ENCODE results near the gene LHX1.

The LHX1 gene

DNA sequence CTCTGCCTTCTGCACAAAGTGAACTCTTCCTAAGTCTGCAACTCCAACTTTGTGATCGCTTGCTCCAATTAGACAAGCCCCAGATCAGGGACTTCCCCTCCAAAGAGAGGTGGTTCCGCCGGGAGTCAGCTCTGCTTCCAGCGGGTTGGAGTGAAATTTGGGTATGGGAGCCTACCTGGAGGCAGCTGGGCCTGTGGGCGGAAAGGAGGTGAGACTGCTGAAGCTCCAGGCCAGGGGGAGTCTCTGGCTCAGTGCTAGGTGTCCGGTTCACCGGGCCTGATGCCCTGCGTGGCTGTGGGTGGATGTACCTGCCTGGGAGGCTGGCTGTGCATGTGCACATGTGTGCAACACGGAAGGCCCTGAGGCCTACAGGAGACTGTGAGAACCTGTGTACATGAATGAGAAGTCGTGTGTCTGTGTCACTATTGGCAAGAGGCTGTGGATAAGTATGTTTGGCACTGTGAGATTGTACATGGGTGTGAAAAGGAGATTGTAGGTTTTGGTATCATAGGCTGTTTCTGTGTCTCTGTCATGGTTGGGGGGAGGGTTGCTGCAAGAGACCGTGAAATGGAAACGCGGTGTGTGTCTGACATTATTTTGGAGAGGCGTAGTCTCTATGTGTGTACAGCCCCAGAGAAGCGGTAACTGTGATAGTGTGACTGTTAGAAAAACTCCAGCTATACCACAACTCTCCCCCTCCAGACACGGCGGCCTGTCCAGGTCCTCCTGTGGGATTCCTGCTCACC, 4.2 kb downstream of the LHX1 start:
- no peak overlapping the region for H3K4me3 ChIP-seq (ENCODE audit: low read depth, low read length)
- TF ChIP-seq, protein P1, sequence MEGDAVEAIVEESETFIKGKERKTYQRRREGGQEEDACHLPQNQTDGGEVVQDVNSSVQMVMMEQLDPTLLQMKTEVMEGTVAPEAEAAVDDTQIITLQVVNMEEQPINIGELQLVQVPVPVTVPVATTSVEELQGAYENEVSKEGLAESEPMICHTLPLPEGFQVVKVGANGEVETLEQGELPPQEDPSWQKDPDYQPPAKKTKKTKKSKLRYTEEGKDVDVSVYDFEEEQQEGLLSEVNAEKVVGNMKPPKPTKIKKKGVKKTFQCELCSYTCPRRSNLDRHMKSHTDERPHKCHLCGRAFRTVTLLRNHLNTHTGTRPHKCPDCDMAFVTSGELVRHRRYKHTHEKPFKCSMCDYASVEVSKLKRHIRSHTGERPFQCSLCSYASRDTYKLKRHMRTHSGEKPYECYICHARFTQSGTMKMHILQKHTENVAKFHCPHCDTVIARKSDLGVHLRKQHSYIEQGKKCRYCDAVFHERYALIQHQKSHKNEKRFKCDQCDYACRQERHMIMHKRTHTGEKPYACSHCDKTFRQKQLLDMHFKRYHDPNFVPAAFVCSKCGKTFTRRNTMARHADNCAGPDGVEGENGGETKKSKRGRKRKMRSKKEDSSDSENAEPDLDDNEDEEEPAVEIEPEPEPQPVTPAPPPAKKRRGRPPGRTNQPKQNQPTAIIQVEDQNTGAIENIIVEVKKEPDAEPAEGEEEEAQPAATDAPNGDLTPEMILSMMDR (IDR thresholded peaks at IDR 0.05; ENCODE audit: low read depth, low read length): no peak
- in situ Hi-C loops (cut with HindIII; ENCODE audit: low sequenced_read_pairs): no loop called here
- no peak for DNase-seq (ENCODE audit: low read depth, low spot score)

DNA sequence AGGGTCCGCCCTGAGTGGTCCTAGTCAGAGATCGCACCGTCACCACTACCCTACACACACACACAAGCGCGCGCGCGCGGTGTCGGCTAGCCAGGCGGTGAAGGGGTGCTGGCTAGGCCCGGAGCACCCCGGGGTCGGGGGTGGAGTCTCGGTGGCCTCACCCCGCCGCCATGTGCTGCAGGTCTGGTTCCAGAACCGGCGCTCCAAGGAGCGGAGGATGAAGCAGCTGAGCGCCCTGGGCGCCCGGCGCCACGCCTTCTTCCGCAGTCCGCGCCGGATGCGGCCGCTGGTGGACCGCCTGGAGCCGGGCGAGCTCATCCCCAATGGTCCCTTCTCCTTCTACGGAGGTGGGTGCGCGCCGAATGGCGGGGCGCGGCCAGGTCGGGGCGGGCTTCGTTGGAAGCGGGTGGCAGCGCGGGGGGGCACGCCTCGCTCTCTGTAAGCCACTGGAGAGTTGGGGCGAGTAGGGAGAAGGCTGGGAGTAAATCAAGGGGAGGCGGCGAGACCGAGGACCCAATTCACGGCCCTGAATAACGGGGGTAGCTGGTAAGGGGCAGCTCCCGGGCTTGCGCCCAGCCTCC, 4.8 kb downstream of the LHX1 start:
- H3K4me3 ChIP-seq (ENCODE audit: low read depth, low read length): no peak overlapping the region
- TF ChIP-seq, protein P1 (IDR thresholded peaks at IDR 0.05; ENCODE audit: low read depth, low read length): no peak
- in situ Hi-C loops (cut with HindIII; ENCODE audit: low sequenced_read_pairs): no loop called here
- DNase-seq (ENCODE audit: low read depth, low spot score): no peak

DNA sequence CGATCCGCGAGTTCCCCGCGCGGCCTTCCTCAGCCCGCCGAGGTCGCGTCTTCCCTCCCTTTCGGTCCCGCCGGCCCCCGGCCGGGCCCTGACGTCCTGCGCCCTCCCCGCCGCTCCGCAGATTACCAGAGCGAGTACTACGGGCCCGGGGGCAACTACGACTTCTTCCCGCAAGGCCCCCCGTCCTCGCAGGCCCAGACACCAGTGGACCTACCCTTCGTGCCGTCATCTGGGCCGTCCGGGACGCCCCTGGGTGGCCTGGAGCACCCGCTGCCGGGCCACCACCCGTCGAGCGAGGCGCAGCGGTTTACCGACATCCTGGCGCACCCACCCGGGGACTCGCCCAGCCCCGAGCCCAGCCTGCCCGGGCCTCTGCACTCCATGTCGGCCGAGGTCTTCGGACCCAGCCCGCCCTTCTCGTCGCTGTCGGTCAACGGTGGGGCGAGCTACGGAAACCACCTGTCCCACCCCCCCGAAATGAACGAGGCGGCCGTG, 5.4 kb downstream of the LHX1 start:
- TF ChIP-seq, protein P1 (IDR thresholded peaks at IDR 0.05; ENCODE audit: low read depth, low read length): no peak
- in situ Hi-C loops (cut with HindIII; ENCODE audit: low sequenced_read_pairs): no loop called here
- no peak overlapping the region for H3K4me3 ChIP-seq (ENCODE audit: low read depth, low read length)
- DNase-seq (ENCODE audit: low read depth, low spot score): no peak

DNA sequence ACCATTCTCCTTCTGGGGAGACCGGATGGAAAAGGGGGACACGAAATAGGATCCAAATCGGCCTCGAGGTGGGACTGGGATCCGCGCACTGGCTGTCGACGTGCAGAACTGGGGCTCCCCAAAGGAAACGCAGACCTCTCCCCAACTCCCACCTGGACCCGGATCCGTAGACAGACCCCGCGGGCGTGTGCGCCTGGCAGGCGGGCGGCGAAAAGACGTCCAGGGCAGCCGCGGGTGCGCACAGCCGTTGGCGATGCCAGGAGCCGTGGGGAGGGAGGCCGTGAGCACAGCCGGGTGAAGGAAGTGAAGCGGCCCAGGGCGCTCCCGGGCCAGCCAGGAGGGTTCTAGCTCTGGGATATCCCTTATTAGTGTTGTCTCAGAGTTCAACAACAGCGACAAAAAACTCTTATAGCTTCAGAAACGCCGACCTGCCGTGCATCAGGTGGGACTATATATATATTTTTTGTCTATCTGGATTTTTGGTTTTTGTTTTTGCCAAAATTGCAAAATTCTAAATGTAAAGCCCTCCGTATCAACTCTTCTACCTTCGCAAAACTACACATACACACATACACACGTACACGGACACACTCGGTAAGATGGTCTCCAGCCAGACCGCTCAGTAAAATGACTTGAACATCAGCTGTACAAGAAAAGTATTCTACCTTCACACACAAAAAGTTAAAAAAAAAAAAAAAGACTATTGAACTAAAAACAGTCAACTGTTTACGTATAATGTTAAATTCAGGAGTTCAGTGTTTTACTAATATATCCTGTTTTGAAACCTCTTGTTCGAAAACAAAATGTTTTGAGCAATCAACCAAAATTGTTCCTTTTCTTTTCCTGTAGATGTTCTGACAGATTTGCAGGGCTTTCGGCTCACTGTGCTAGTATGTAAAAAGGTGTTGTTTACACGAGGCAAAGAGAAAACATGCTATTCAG, 6.2 kb downstream of the LHX1 start:
- in situ Hi-C loops (cut with HindIII; ENCODE audit: low sequenced_read_pairs): no loop called here
- no peak overlapping the region for H3K4me3 ChIP-seq (ENCODE audit: low read depth, low read length)
- no peak for DNase-seq (ENCODE audit: low read depth, low spot score)
- TF ChIP-seq, protein P1 (IDR thresholded peaks at IDR 0.05; ENCODE audit: low read depth, low read length): no peak

DNA sequence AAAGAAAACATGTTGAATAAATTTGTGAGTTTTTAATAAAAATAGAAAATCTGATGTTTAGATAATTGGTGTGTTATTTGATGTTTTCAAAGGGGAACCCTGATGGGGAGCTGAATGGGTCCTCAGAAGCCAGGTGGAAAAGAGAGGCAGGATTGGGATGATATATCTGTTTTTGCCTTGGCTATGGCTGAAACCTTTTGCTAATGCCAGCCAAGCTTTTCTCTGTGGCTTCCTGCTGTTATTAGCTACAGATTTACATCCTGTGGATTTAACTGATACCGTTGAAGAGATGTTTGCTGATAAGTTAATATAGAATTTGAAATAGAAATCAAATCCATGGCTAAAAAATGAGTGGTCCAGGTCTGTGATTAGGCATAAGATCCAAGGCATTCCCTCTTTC, 7.3 kb downstream of the LHX1 start:
- TF ChIP-seq, protein P1 (IDR thresholded peaks at IDR 0.05; ENCODE audit: low read depth, low read length): no peak
- H3K4me3 ChIP-seq (ENCODE audit: low read depth, low read length): no peak overlapping the region
- in situ Hi-C loops (cut with HindIII; ENCODE audit: low sequenced_read_pairs): no loop called here
- no peak for DNase-seq (ENCODE audit: low read depth, low spot score)

DNA sequence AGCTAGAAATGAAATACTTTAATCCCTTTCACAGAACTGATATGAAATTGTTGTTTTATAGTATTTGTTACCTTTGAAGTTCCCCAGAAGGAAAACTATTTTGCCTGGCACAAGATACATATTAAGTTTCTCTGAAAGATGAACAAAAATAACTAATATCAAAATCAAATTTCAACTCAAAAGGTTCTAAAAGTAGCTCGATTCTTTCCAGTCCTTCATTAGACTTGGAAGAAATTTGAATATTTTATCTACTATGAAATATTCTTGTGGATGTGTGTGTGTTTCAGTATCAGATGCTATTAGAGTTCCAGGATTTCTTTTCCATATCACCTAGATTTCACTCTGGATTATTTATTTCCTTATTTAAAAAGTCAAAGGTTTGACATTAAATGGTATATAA, 7.9 kb downstream of the LHX1 start:
- no peak overlapping the region for H3K4me3 ChIP-seq (ENCODE audit: low read depth, low read length)
- DNase-seq (ENCODE audit: low read depth, low spot score): no peak
- in situ Hi-C loops (cut with HindIII; ENCODE audit: low sequenced_read_pairs): no loop called here
- TF ChIP-seq, protein P1 (IDR thresholded peaks at IDR 0.05; ENCODE audit: low read depth, low read length): no peak
